ENCODE data around the gene SLC43A3. TPM values are rescaled to one million over a fixed set of nuclear protein-coding genes. Genes with fewer than 3 reads are reported as not detected.

The SLC43A3 gene
- total and polyA plus RNA-seq, 9 of the 15 experiments (the other 6 are each of a cell fraction or from before 2014, with no cell fraction given), result 63.7 to 281 (median 139) TPM

GRCh38 chr11:57434640-57435546, 8.0 kb upstream of the SLC43A3 start:
- DNase-seq (ENCODE audit: extremely low read depth in 1 of 4, low spot score in 3 of 4) (no peak), ATAC-seq (no peak), FAIRE-seq (no peak)
- H3K9ac ChIP-seq (ENCODE audit: insufficient read depth in 1 of 2, low read depth in 2 of 2, low read length in 2 of 2), result no peak overlapping the region
- CTCF ChIA-PET (ENCODE audit: low intra/inter-chr PET ratio), result no interaction called here
- WGBS (ENCODE audit: insufficient coverage, low coverage, missing lambda C conversion rate), result 58% methylated on average over 15 of the region's 15 CpGs
- H3K4me3 ChIP-seq, result no peak overlapping the region
- in situ Hi-C loops (cut with MboI), result no loop called here
- H2AFZ ChIP-seq (ENCODE audit: low read depth, low read length), result no peak overlapping the region
- POLR2A ChIA-PET, result interaction anchor here (1.7 kb wide), 1 partner anchor 17 kb away, joined by 4 read pairs; no protein-coding TSS in a partner anchor
- no peaks in the 10 kb centered on the region for H3K36me3 ChIP-seq (ENCODE audit: control insufficient read depth, insufficient read depth, low read length)
- BruUV-seq (replicated peaks), result no TSS peak
- H3K27ac ChIP-seq (ENCODE audit: extremely low read depth, low read depth, low read length), result no peak overlapping the region
- H3K27me3 ChIP-seq (ENCODE audit: control insufficient read depth in 2 of 2, insufficient read depth in 2 of 2, low read length in 2 of 2), result no peaks in the 10 kb centered on the region; a peak in 1 of 5 replicates
- peaks cover 12 to 41% of the 10 kb centered on the region in 2 experiments for H3K4me1 ChIP-seq (replicated peaks in 1 of 2; ENCODE audit: control insufficient read depth in 2 of 2, insufficient read depth in 2 of 2, low read length in 2 of 2)
- H3K9me3 ChIP-seq (replicated peaks; ENCODE audit: control insufficient read depth, insufficient read depth, low read depth, low read length), result no peaks in the 10 kb centered on the region
- H3K79me2 ChIP-seq (ENCODE audit: control insufficient read depth, insufficient read depth, low read length), result no peaks in the 10 kb centered on the region
- H3K4me2 ChIP-seq (ENCODE audit: insufficient read depth, low read length), result no peak overlapping the region
- no peaks in the 10 kb centered on the region for H4K20me1 ChIP-seq (replicated peaks; ENCODE audit: control insufficient read depth, insufficient read depth, low read length)
- H3K9me1 ChIP-seq (ENCODE audit: control insufficient read depth, insufficient read depth, low read length), result no peaks in the 10 kb centered on the region
- intact Hi-C loops (cut with micrococcal nuclease), result no loop called here
- peak; percentile 36; the same call in 1 of the 2 replicates for TF ChIP-seq C11orf30 (IDR thresholded peaks at IDR 0.05; ENCODE audit: low read depth)
- no peak for TF ChIP-seq PTTG1 (tag; IDR thresholded peaks at IDR 0.05; ENCODE audit: low read depth)
- peak; percentile 58 to 60; a peak in 1 of 4 replicates for TF ChIP-seq TRIM24 (IDR thresholded peaks at IDR 0.05)
- TF ChIP-seq MAX (CRISPR knock-in tag; IDR thresholded peaks at IDR 0.05), result no peak
- TF ChIP-seq ZBTB40 (IDR thresholded peaks at IDR 0.05), result 0 out of 2 replicates have a peak, but pooled peaks have one; percentile 21
- no peak for TF ChIP-seq ZBTB40 (CRISPR knock-in tag; IDR thresholded peaks at IDR 0.05)
- TF ChIP-seq FOSL1 (tag; conservative IDR thresholded peaks at IDR 0.05), result peak; percentile 40; the same call in 1 of the 2 replicates
- 0 out of 2 replicates have a peak, but pooled peaks have one; percentile 45 for TF ChIP-seq ZNF766 (CRISPR knock-in tag; conservative IDR thresholded peaks at IDR 0.05)
- TF ChIP-seq TEAD4 (IDR thresholded peaks at IDR 0.05; ENCODE audit: low read length), result peak; percentile 45; the same call in 1 of the 2 replicates
- no peak for TF ChIP-seq TEAD4 (CRISPR knock-in tag; IDR thresholded peaks at IDR 0.05; ENCODE audit: borderline replicate concordance)
- peak; percentile 33; the same call in 1 of the 2 replicates for TF ChIP-seq ARID1B (IDR thresholded peaks at IDR 0.05)
- no peak for TF ChIP-seq FOXA3 (CRISPR knock-in tag; conservative IDR thresholded peaks at IDR 0.05 in 1 of 2, IDR thresholded peaks at IDR 0.05 in 1 of 2)
- peak; percentile 29; the same call in 1 of the 2 replicates for TF ChIP-seq ZNF316 (IDR thresholded peaks at IDR 0.05)

All from K562 (cell line).